GM10248 (cell line): ENCODE data around the gene PTGDR2.

Experiments
- CTCF ChIA-PET: fragments of 300-600 bp; sonication (Branson Sonifier 250); formaldehyde crosslinking; extraction: SDS; loops from one replicate; lab custom pipeline; 2021; ENCODE audit warnings: antibody characterized with exemption; lab: Yijun Ruan, JAX
- POLR2A ChIA-PET: fragments of 350-650 bp; sonication (Branson Sonifier 250); formaldehyde crosslinking; extraction: SDS; loops from one replicate; lab custom pipeline; 2020; ENCODE audit warnings: antibody characterized with exemption; lab: Yijun Ruan, JAX
- DNase-seq: peaks from one replicate; pipeline ENCODE4 v3.0.0; 2012; ENCODE audit errors: extremely low spot score
- TF ChIP-seq, protein P1 (sequence below): IDR thresholded peaks from 2 replicates; pipeline ENCODE4 v1.5.1; 2012; ENCODE audit warnings: mild to moderate bottlenecking, low read depth; ENCODE audit errors: extremely low read depth, missing control alignments, control extremely low read depth

The PTGDR2 gene

DNA sequence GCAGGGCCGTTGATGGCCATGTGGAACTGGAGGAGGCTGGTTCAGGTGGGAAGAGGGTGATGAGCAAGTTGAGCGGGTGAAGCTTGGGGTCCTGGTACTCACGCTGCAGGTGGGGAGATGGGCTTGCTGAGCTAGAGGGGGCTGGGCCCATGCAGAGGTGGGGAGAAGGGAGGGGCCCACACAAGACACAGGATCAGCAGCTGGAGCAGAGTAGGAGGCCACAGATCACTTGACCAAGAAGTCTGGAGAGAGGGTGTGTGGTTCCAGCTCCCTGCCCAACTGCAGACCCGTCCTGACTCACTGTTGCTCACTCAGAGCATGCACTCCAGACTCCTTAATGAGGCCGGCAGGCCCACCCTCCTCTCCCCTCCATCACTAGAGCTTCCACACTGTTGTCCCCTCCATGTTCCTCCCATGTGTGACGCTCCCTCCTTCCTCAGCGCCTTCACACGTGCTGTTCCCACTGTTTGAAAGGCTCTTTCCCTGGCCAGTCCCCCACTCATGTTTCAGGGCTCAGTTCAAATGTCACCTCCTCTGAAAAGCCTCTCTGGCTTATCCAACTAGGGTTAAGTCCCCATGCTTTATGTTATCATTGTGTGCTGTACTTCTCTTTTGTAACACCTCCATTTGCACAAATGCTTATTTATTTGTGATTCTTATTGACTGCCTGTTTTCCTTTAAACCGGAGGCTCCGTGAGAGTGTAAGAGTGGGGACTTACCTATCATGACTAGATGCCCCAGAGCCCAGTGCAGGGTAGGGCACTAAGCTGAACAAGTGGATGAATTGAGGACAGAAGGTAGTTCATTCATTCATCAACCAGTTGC is 11.5 kb downstream of the PTGDR2 start:
- no peak for DNase-seq
- TF ChIP-seq, protein P1, sequence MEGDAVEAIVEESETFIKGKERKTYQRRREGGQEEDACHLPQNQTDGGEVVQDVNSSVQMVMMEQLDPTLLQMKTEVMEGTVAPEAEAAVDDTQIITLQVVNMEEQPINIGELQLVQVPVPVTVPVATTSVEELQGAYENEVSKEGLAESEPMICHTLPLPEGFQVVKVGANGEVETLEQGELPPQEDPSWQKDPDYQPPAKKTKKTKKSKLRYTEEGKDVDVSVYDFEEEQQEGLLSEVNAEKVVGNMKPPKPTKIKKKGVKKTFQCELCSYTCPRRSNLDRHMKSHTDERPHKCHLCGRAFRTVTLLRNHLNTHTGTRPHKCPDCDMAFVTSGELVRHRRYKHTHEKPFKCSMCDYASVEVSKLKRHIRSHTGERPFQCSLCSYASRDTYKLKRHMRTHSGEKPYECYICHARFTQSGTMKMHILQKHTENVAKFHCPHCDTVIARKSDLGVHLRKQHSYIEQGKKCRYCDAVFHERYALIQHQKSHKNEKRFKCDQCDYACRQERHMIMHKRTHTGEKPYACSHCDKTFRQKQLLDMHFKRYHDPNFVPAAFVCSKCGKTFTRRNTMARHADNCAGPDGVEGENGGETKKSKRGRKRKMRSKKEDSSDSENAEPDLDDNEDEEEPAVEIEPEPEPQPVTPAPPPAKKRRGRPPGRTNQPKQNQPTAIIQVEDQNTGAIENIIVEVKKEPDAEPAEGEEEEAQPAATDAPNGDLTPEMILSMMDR = no peak
- POLR2A ChIA-PET = no interaction called here
- CTCF ChIA-PET = interaction anchor here (0.8 to 3.4 kb wide), 9 partner anchors 13 to 81 kb away, joined by 3 to 21 read pairs (median 3); no protein-coding TSS in a partner anchor

DNA sequence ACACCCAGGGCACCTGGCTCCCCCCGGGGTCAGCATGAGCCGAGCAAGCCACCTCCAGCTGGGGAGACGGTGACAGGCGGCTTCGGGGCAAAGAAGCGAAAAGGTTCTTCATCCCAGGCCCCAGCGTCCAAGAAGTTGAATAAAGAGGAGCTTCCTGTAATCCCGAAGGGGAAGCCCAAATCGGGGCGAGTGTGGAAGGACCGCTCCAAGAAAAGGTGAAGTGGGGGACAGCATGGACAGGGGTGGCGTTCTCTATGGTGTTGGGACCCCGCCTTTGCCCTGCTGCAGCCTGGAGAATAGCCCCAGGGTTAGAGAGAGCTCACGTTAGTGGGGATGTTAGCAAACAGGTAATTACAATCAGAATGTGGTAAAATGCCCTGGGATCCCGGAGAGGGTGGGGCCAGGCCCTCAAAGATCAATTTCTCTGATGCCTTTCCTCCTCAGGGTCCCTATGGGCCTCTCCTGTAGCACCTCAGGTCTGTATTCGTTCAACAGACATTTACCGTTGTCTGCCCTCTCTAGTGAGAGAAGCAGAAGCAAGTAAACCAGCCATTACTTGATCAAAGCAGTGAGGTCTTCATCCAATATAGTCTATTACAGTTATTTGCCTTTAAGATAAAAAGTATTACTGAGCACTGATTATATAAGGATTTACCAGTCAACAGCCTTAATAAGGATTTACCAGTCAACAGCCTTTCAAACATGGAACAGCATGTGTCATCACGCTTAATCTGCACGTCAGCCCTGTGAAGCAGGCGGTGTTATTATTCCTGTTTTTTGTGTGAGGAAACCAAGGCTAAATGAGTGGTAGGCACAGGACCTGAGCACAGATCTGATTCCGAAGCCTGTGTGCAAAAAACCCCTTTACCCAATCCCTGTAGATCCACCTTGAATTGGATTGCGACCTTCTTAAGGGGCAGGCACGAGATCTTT is 12.8 kb downstream of the PTGDR2 start:
- no peak for DNase-seq
- ChIA-PET CTCF (interaction anchor here (1.0 to 4.6 kb wide), 11 partner anchors 8 to 77 kb away, joined by 3 to 42 read pairs (median 3); no protein-coding TSS in a partner anchor), POLR2A (interaction anchor here (0.5 to 0.6 kb wide), 2 partner anchors 14 to 1212 kb away, joined by 4 to 6 read pairs; no protein-coding TSS in a partner anchor)
- TF ChIP-seq, protein P1 = no peak

DNA sequence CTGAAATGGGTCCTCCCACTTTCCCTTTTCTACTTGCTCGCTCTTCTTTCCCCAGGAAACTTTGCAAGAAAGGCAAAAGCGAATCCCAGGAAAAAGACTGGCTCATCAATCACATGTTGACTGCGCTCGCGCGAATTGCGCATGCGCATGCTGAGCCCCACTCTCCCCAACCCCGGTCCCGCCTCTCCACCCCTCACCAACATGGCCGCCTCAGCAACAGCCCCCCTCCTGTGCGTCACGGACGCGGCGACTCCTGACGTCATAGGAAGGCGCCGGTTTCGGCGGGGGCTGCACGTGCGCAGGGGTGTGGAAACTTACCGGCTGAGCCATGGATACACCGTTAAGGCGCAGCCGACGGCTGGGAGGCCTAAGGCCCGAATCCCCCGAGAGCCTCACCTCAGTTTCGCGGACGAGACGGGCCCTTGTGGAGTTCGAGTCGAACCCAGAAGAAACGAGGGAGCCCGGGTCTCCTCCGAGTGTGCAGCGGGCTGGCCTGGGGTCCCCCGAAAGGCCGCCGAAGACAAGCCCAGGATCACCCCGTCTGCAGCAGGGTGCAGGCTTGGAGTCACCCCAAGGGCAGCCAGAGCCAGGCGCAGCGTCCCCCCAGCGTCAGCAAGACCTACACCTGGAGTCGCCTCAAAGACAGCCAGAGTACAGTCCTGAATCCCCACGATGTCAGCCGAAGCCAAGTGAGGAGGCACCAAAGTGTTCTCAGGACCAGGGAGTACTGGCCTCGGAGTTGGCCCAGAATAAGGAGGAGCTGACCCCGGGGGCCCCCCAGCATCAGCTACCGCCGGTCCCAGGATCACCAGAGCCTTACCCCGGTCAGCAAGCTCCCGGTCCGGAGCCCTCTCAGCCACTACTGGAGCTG is 13.7 kb downstream of the PTGDR2 start, which contains the start of gene CCDC86:
Gene CCDC86, plus strand, starts transcription at position 317 of the 871 bp plus-strand sequence. Its CDS starts 12 bp downstream, at position 329.
- TF ChIP-seq, protein P1 = no peak
- ChIA-PET POLR2A (interaction anchor here (0.6 kb wide), 1 partner anchor 1211 kb away, joined by 6 read pairs; no protein-coding TSS in a partner anchor), CTCF (interaction anchor here (1.0 to 4.6 kb wide), 9 partner anchors 9 to 79 kb away, joined by 3 to 42 read pairs (median 3); no protein-coding TSS in a partner anchor)
- peak; percentile 100 for DNase-seq

DNA sequence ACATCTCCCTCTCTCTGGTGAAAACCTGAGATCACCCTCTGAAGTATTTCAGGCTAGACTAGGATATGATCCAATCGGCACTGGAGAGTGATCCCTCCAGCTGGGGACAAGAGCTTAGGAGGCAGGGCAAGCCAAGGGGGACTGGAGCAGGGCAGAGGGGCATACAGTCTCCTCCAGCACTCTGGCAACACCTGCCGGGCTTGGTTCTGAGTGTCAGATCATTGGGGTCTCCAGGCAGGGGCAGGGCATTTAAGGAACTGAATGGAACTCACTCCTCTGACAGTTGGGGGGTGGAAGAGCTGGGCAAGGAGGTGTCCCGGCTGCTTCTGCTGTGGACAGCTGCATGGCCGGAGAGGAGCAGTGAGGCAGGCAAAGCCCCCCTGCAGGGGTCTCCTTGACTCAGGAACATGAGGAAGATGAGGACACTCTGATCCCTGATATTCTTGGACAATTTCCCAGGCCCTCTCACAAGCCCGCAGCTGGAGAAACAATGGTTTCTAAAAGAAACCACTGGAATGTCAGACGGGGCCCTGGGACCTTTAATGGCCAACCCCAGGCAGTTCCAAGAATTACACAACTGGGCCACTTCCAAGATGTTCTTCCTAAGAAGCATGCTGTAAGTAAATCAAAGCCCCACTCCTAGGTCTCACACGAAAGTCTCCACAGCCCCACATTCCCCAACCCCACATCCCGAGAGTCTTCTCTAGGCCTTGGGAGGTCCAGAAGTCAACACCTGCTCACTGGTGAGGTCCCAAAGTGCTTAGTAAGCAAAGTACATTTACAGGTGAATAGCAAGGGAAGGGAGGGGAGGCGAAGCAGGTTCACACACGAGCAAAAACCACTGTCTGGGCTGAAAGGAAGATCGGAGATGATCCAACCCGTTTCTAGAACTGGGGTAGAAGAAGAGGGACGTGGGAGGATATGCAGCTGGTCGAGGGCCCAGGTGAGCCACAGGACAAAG is 15.0 kb downstream of the PTGDR2 start:
- TF ChIP-seq, protein P1 = no peak
- ChIA-PET CTCF (interaction anchor here (1.0 to 4.6 kb wide), 5 partner anchors 9 to 346 kb away, joined by 3 to 42 read pairs (median 3); no protein-coding TSS in a partner anchor), POLR2A (interaction anchor here (0.8 kb wide), 1 partner anchor 73 kb away, joined by 3 read pairs; the partner anchor contains the start of gene TMEM109)
- DNase-seq = no peak

DNA sequence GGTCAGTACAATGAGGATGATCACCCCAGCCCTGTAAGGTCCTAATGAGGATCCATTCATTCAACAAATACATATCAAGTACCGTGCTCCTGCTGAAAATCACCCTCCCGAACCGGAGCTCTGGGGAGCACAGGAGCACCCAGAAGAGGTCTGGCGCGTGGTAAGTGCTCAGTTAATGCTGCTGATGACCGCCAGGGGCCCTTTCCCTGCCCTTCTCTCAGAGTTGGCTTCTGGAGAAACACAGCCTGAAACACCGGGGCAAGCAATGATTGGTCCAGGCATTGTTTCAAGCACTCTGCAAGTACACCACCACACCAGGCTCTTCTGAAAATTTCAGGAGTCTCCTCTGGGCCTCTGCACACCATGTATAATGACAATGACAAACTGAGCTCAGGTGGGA is 17.6 kb downstream of the PTGDR2 start:
- CTCF ChIA-PET = interaction anchor here (0.8 to 3.4 kb wide), 8 partner anchors 10 to 548 kb away, joined by 3 to 11 read pairs (median 3); no protein-coding TSS in a partner anchor
- POLR2A ChIA-PET = no interaction called here
- TF ChIP-seq, protein P1 = no peak
- no peak for DNase-seq
